ENCODE data around the gene EPDR1. TPM values are rescaled to one million over a fixed set of nuclear protein-coding genes. Genes with fewer than 3 reads are reported as not detected.

EPDR1 gene
- total RNA-seq, 1 donor from 2014 or later, result 74.4 TPM

DNA sequence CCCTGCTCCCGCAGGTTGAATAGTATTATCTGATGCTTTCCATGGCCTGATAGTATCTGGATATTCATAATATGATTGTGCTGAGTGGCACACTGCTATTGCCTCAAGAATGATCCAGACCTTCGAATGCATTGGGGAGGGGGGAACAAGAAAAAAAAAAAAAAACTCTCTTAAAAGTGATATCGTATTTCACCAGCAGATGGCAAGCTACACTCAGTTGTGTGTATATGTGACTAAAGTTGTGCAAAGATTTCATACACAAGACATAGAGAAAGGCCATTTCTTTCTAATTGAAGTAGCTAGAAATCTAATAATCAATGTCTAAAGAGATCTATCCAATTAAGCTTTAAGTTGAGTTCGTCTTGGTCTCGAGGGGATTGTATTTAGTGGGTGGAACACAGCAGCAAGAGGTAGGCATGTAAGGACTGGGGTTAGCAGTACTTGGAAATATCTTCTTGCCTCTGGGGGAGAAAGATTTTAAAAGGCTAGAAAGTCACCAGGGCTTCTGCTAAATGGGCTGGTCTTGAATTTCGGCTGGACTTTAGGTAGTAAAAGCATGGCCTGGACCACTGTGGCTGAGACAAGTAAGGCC lies 19.1 kb upstream of the EPDR1 start:
- no peak for DNase-seq
- H3K4me1 ChIP-seq, result peaks cover 12% of the 10 kb centered on the region
- H3K27me3 ChIP-seq (ENCODE audit: low read depth), result peaks cover 5% of the 10 kb centered on the region
- H3K9me3 ChIP-seq (replicated peaks), result no peaks in the 10 kb centered on the region
- H3K27ac ChIP-seq (replicated peaks), result no peak overlapping the region
- no peak overlapping the region for H3K4me3 ChIP-seq
- TF ChIP-seq, protein P1, sequence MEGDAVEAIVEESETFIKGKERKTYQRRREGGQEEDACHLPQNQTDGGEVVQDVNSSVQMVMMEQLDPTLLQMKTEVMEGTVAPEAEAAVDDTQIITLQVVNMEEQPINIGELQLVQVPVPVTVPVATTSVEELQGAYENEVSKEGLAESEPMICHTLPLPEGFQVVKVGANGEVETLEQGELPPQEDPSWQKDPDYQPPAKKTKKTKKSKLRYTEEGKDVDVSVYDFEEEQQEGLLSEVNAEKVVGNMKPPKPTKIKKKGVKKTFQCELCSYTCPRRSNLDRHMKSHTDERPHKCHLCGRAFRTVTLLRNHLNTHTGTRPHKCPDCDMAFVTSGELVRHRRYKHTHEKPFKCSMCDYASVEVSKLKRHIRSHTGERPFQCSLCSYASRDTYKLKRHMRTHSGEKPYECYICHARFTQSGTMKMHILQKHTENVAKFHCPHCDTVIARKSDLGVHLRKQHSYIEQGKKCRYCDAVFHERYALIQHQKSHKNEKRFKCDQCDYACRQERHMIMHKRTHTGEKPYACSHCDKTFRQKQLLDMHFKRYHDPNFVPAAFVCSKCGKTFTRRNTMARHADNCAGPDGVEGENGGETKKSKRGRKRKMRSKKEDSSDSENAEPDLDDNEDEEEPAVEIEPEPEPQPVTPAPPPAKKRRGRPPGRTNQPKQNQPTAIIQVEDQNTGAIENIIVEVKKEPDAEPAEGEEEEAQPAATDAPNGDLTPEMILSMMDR (IDR thresholded peaks at IDR 0.05; ENCODE audit: borderline replicate concordance), result peak; percentile 66
- no peaks in the 10 kb centered on the region for H3K36me3 ChIP-seq
- intact Hi-C loops (cut with micrococcal nuclease), result loop anchor here (5.0 to 10.0 kb wide), 2 partner anchors 203 to 321 kb away; no protein-coding TSS in a partner anchor

DNA sequence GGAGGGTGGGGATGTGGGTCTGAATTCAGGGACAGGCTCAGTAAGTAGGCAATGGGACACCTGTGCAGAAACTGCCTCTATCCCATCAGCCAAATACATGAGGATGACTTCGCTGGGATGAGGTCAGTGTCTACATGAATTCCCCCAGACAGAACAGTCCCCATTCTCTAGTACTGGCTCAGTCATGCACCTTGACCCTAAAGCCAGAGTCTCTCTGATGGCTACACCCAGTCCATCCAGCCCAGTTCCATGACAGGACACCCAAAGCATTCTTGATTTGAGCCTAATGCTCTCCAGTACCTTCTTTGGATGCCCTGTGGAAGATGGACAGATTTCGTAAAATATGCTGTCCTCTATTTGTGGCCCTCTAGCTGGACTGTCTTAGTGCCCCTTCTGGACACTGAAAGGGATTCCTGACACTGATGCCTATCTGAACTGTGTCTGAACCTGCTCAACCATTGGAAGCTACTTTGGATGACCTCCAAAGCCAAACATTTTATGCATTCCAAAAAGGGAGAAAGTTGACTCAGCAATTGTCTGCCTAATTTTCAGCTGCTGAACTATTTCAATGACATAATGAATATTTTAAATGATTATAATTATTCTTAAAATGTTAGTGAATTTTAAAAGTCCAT lies 18.4 kb upstream of the EPDR1 start:
- Histone ChIP-seq H3K36me3 (no peaks in the 10 kb centered on the region), H3K4me1 (peaks cover 12% of the 10 kb centered on the region), H3K27ac (replicated peaks) (no peak overlapping the region), H3K27me3 (ENCODE audit: low read depth) (no peaks in the 10 kb centered on the region), H3K9me3 (replicated peaks) (no peaks in the 10 kb centered on the region), H3K4me3 (no peak overlapping the region)
- TF ChIP-seq, protein P1 (IDR thresholded peaks at IDR 0.05; ENCODE audit: borderline replicate concordance), result no peak
- intact Hi-C loops (cut with micrococcal nuclease), result loop anchor here (5.0 to 10.0 kb wide), 2 partner anchors 203 to 320 kb away; no protein-coding TSS in a partner anchor
- no peak for DNase-seq

DNA sequence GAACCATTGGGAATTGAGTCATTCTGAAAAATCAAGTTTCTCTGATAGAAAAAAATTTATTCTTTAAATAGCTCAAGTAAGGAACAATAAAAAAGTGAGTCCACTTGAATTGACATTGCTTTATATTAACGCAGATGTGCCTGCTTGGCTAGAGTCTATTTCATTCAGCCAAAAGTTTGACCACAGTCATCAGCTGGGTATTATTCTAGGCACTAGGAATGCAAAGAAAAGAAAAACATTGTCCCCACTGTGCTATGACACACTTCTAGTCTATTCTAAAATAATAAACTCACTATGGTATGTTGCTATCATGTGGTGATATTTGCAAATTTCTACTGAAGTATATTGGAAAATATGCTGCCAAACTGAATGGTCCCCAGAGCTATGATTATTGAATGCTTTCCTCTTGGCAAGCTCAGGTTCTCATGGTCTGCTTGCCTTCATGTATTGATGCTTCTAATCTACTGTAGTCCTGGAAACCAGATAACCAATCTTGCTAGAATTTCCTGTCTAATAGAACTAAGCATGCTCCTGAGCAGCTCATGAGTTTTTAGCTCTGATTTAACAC lies 12.1 kb upstream of the EPDR1 start:
- Histone ChIP-seq H3K36me3 (no peaks in the 10 kb centered on the region), H3K27me3 (ENCODE audit: low read depth) (no peaks in the 10 kb centered on the region), H3K27ac (replicated peaks) (no peak overlapping the region), H3K4me3 (no peak overlapping the region), H3K4me1 (no peaks in the 10 kb centered on the region), H3K9me3 (replicated peaks) (no peaks in the 10 kb centered on the region)
- TF ChIP-seq, protein P1 (IDR thresholded peaks at IDR 0.05; ENCODE audit: borderline replicate concordance), result no peak
- no peak for DNase-seq
- intact Hi-C loops (cut with micrococcal nuclease), result loop anchor here (10.0 kb wide), 1 partner anchor 196 kb away; no protein-coding TSS in a partner anchor

DNA sequence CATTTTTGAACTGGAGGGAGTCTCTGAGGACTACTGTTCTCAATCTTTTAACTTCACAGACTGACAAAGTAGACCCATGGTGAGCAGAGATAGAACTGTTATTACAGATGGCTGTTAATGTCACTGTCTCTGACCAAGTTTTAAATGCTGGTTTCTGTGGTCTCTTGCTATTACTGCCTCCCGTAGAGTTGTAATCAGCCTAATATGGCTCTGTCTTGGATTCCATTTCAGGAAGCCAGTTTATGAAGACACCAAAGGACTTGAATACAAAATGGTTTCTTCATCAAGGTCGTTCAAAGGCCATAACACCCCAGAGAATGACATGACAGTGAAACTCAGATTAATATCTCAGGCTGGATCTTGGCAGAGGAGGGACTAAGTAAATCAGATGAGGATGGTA lies 7.7 kb upstream of the EPDR1 start:
- no peak for DNase-seq
- Histone ChIP-seq H3K27me3 (ENCODE audit: low read depth) (peaks cover 32% of the 10 kb centered on the region), H3K27ac (replicated peaks) (no peak overlapping the region), H3K9me3 (replicated peaks) (no peaks in the 10 kb centered on the region), H3K36me3 (no peaks in the 10 kb centered on the region), H3K4me1 (peaks cover 22% of the 10 kb centered on the region), H3K4me3 (no peak overlapping the region)
- TF ChIP-seq, protein P1 (IDR thresholded peaks at IDR 0.05; ENCODE audit: borderline replicate concordance), result no peak
- intact Hi-C loops (cut with micrococcal nuclease), result no loop called here

DNA sequence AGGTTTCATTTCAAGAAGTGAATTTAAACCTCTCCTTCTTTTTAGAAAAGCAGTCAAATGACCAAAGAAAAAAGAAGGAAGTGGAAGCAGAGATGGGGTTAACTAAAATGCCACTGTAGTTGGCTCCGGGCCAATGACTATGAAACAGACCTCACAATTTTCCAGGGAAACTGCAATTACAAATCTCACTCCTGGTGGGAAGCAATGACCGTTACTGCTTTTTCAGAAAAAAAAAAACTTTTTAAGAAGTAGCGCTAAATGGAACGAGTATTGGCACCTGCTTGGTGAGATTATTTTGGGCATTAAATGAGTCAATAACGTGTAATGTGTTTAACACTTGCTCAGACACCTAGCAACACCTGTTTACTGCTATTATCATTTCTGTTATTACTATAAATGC lies 5.0 kb upstream of the EPDR1 start:
- H3K27me3 ChIP-seq (ENCODE audit: low read depth), result peaks cover 52% of the 10 kb centered on the region
- DNase-seq, result no peak
- H3K27ac ChIP-seq (replicated peaks), result peak overlapping the region; percentile 67

More for the DNA sequence above, 5.0 kb upstream of the EPDR1 start:
- Histone ChIP-seq H3K36me3 (no peaks in the 10 kb centered on the region), H3K4me3 (peak overlapping the region; percentile 67), H3K9me3 (replicated peaks) (no peaks in the 10 kb centered on the region), H3K4me1 (peaks cover 25% of the 10 kb centered on the region)
- intact Hi-C loops (cut with micrococcal nuclease), result no loop called here
- TF ChIP-seq, protein P1 (IDR thresholded peaks at IDR 0.05; ENCODE audit: borderline replicate concordance), result no peak

All from left ventricle myocardium inferior (tissue), 1 donor.